AG04450 (cell line): ENCODE results near the gene FAM124B. TPM values are rescaled to one million over a fixed set of nuclear protein-coding genes. Genes with fewer than 3 reads are reported as not detected.

ENCODE experiments used
- CTCF ChIA-PET: fragments of 300-600, 350-600 bp; formaldehyde crosslinking; extraction: SDS; loops from one replicate; lab custom pipeline; 2022; ENCODE audit warnings: antibody characterized with exemption, inconsistent platforms; lab: Charles Lee
- POLR2A ChIA-PET: fragments of 350-600 bp; formaldehyde crosslinking; extraction: SDS; loops from one replicate; lab custom pipeline; 2021; ENCODE audit warnings: antibody characterized with exemption, inconsistent platforms; lab: Yijun Ruan, JAX
- DNase-seq: peaks from one replicate; pipeline ENCODE4 v3.0.0-alpha.2; 2011; ENCODE audit warnings: low read depth, low spot score
- H3K27ac ChIP-seq: one replicate; pipeline ENCODE4 v1.5.1; 2012; ENCODE audit warnings: low read depth, low read length, control low read depth
- H3K27me3 ChIP-seq: one replicate; pipeline ENCODE4 v1.6.0; 2012; ENCODE audit warnings: low read length; ENCODE audit not compliant: control insufficient read depth, insufficient read depth
- H3K4me3 ChIP-seq: 2 replicates; pipeline ENCODE4 v1.5.1; 2011; ENCODE audit warnings: mild to moderate bottlenecking, low read depth, low read length, control low read depth
- H3K9me3 ChIP-seq: 2 replicates; pipeline ENCODE4 v1.5.1; 2012; ENCODE audit warnings: low read length; ENCODE audit not compliant: control insufficient read depth, insufficient read depth
- CTCF ChIP-seq: IDR thresholded peaks from 2 replicates; pipeline ENCODE4 v1.5.1; 2011; ENCODE audit warnings: low read depth, low read length, control low read depth, inconsistent platforms
- polyA plus RNA-seq: library from polyadenylated mRNA; depleted of rRNA; stranded (reverse); fragments of >200 nt; gene quantifications from 2 replicates; pipeline ENCODE4 v1.2.3, GENCODE V29; 2011

Gene FAM124B
- polyA plus RNA-seq, 1 experiment: not detected

- no peak for DNase-seq
- no peak overlapping the region for H3K4me3 ChIP-seq
These were observed 32.7 kb upstream of the FAM124B start for GRCh38 chr2:224434618-224435017.

GRCh38 chr2:224433442-224433841 lies 31.5 kb upstream of the FAM124B start:
- H3K27me3 ChIP-seq: peaks cover 5% of the 10 kb centered on the region
- H3K27ac ChIP-seq: no peak overlapping the region
- ChIA-PET POLR2A (no interaction called here), CTCF (interaction anchor here (3.0 kb wide), 1 partner anchor 16 kb away, joined by 8 read pairs; no protein-coding TSS in a partner anchor)
- no peak overlapping the region for H3K4me3 ChIP-seq
- no peak for TF ChIP-seq CTCF
- no peak for DNase-seq
- H3K9me3 ChIP-seq: no peaks in the 10 kb centered on the region; the same call in 1 of the 2 replicates

More at GRCh38 chr2:224434618-224435017, 32.7 kb upstream of the FAM124B start:
- POLR2A ChIA-PET: no interaction called here
- Histone ChIP-seq H3K27ac (no peak overlapping the region), H3K9me3 (no peaks in the 10 kb centered on the region; the same call in 1 of the 2 replicates), H3K27me3 (peaks cover 5% of the 10 kb centered on the region)
- CTCF ChIA-PET: no interaction called here
- no peak for TF ChIP-seq CTCF

- ChIA-PET CTCF (interaction anchor here (1.1 to 3.0 kb wide), 2 partner anchors 17 to 63 kb away, joined by 4 to 8 read pairs; no protein-coding TSS in a partner anchor), POLR2A (interaction anchor here (0.7 kb wide), 1 partner anchor 198 kb away, joined by 11 read pairs; no protein-coding TSS in a partner anchor)
These were observed 30.2 kb upstream of the FAM124B start for GRCh38 chr2:224432003-224432579.

GRCh38 chr2:224429441-224429810 lies 27.5 kb upstream of the FAM124B start:
- no peak for DNase-seq
- no peak for TF ChIP-seq CTCF
- ChIA-PET POLR2A (no interaction called here), CTCF (interaction anchor here (0.6 kb wide), 1 partner anchor 9 kb away, joined by 3 read pairs; no protein-coding TSS in a partner anchor)
- Histone ChIP-seq H3K27me3 (no peaks in the 10 kb centered on the region), H3K9me3 (no peaks in the 10 kb centered on the region; the same call in 1 of the 2 replicates), H3K4me3 (no peak overlapping the region), H3K27ac (no peak overlapping the region)

More at GRCh38 chr2:224432003-224432579, 30.2 kb upstream of the FAM124B start:
- H3K27ac ChIP-seq: no peak overlapping the region
- no peak for DNase-seq
- H3K4me3 ChIP-seq: no peak overlapping the region
- peaks cover 2% of the 10 kb centered on the region for H3K27me3 ChIP-seq
- no peaks in the 10 kb centered on the region; the same call in 1 of the 2 replicates for H3K9me3 ChIP-seq
- no peak for TF ChIP-seq CTCF

GRCh38 chr2:224428787-224429440 lies 27.0 kb upstream of the FAM124B start:
- no peak overlapping the region for H3K27ac ChIP-seq
- DNase-seq: no peak
- H3K4me3 ChIP-seq: no peak overlapping the region
- ChIA-PET CTCF (interaction anchor here (0.6 kb wide), 1 partner anchor 10 kb away, joined by 3 read pairs; no protein-coding TSS in a partner anchor), POLR2A (no interaction called here)
- H3K27me3 ChIP-seq: no peaks in the 10 kb centered on the region
- TF ChIP-seq CTCF: no peak
- H3K9me3 ChIP-seq: no peaks in the 10 kb centered on the region; the same call in 1 of the 2 replicates
